SHP77 (cell line): ENCODE data around the gene TNFRSF1A.
"Not testable (repeated sequence)": the region's sequence is repeated elsewhere in the genome, so short reads cannot be mapped to it uniquely, and the experiment has no call there.

Source experiments
- DNase-seq, 2 experiments: peaks; one replicate each; lab custom pipeline; 2025; lab: John Stamatoyannopoulos, UW

Gene TNFRSF1A

GRCh38 chr12:6356374-6356820 is 14.5 kb upstream of the TNFRSF1A start:
- DNase-seq, result no peak

- DNase-seq, result no peak
These were observed 13.9 kb upstream of the TNFRSF1A start for GRCh38 chr12:6355491-6356373.

DNA sequence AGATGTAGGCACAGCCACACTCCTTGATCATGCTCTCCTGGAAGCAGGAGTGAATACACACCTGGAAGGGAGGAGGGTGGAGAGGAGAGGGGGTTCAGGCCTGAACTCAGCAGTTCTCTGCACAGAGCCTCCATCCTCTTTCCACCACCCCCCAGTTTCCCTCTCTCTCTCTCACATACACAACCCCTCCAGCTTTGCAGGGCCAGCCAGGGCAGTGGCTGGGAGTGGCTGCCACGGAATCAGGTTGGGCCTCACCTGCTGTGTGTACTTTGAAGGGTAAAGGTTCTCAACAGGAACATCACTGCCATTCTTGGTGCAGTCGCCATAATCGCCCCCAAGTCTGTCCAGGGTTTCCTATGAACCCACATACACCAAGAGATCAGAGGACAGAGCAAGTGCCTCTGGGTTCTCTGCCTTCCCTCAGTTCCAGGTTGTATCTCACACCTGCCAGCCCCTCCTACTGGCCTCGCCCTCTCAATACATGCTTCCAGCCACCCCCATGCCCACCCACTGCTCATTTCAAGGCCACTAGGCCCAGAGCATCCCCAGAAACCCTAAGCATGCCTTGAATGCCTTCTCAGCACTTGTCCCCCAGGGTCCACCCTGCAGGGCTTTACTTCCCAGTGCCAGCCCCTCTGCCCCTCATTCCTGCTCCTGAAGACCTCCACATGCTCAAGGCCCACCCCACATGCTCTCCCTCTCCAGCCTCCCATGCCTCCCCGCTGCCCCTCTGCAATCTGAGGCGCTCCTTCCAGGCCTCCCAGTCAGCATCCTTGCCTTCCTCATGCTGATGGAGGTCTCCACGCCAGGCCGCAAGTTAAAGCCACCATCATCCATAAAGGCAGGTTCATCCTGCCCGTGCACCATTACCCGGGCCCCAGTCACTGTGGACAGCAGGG is 12.9 kb upstream of the TNFRSF1A start:
- no peak for DNase-seq

- no peak for DNase-seq
These were observed 10.6 kb upstream of the TNFRSF1A start for GRCh38 chr12:6352193-6353173.

GRCh38 chr12:6351622-6352021 is 9.7 kb upstream of the TNFRSF1A start:
- DNase-seq, result no peak

- DNase-seq, result no peak
These were observed 5.8 kb upstream of the TNFRSF1A start for GRCh38 chr12:6347367-6348338.

- DNase-seq, result no peak
These were observed 5.1 kb upstream of the TNFRSF1A start for GRCh38 chr12:6346942-6347341.

- no peak for DNase-seq
These were observed 4.5 kb upstream of the TNFRSF1A start for GRCh38 chr12:6346235-6346832.

GRCh38 chr12:6345319-6346091 is 3.6 kb upstream of the TNFRSF1A start:
- DNase-seq, result no peak

GRCh38 chr12:6344101-6344660 is 2.3 kb upstream of the TNFRSF1A start:
- not testable (repeated sequence) for DNase-seq

DNA sequence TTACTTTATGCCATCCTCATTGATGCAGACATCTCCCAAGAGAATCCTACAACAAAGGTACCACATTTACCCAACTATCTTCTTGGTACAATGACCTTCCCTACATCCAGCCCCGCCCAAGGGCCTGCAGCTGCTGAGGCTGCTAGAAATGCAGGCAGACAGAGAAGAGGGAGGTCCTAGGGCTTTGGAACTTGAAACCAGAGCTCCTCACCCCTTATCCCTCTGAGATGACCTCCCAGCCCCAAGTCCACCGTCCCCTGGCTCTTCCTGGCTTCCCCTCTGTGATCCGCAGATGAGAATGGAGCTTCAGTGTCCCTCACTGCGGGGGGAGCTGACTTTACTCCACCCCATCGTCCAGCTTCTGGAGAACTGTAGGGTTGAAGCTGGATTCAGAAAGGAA is 1.6 kb upstream of the TNFRSF1A start:
- no peak for DNase-seq

DNA sequence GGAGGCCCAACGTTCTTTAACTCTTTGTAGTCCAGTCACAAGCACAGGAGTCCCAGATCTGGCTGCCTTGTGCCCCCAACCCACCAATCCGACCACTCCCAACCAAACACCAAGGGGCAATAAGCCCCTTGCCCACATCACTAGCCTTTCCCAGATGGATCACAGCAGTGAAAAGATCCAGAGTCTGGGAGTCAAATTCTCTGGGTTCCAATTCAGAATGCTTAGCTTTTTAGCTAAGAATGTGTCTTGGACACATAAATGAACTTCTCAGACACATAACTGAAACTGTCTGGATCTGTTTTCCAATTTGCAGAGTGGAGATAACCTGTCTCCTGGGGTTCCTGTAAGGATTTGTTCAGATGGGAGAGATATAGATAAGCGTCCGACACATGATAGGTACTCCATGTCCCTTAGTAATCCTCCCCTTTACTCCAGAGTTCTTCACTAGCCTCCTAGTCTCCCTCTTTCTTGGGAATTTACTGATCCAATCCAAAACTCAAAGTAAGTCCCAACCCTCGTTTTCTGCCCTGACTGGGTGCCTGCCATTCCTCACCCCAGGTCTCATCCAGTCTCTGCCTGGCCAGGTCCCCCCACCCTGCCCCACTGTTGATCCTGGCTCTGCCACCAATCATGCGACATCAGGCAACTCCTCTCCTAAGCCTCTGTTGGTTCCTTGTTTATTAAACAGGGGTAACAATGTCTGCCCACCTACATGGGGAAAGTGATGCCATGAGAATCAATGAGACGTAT is 439 bp upstream of the TNFRSF1A start:
- no peak for DNase-seq

- no peak for DNase-seq
These were observed 995 bp downstream of the TNFRSF1A start for GRCh38 chr12:6340745-6341416.

DNA sequence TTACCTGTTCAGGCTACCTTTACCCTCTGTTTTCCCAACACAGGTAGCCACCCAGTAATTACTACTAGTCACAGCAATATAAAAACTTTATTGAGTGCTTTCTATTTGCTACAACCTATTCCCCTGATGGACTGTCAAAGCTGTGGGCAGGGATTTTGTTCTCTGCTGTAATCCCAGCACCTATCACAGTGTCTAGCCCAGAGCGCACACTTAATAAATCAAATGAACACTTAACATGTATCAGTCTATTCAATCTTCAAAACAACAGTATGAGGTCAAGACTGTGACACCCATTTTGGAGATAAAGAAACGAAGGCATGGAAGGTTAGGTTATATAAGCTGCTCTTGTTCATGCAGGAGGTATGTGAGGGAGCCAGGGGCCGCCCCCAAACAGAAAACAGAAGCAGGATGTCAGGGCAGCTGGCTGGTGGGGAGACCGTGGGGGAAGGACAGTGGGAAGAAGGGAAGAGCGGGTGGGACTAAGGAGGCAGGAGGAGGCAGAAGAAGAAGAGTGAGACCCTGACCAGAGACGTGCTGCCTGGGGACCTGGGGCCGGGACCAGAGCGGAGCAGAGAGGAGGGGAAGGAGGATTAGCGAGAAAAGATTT is 1.7 kb downstream of the TNFRSF1A start:
- DNase-seq, result no peak

GRCh38 chr12:6338955-6339354 is 2.9 kb downstream of the TNFRSF1A start:
- no peak for DNase-seq

- DNase-seq, result not testable (repeated sequence)
These were observed 3.3 kb downstream of the TNFRSF1A start for GRCh38 chr12:6338536-6338935.

DNA sequence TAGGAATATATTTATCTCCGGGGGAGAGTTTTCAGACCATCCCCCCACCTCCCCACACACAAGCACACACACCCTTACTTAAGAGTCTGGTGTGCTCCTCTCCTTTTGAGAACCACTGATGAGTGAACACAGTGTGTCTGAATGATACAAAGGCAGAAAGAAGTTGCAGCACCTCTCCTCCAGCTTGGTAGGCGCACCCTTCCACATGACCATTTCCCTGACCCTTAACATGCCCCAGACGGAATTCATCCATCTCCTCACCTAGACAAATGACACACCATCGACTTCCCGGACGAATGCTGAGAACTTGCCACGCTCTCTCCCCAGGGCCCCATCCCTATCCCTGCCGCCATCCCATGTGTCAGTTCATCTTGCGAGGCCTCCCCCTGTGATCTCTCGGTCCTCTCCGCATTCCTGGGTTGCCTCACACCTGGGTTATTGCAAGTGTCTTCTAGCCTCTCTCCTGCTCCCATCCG is 3.9 kb downstream of the TNFRSF1A start:
- no peak for DNase-seq
